ENCODE measurements around the gene WWOX. TPM values are rescaled to one million over a fixed set of nuclear protein-coding genes. Genes with fewer than 3 reads are reported as not detected.

WWOX gene
- total and polyA plus RNA-seq, 2 donors (not counting 1 experiment from before 2014, with no cell fraction given), result 10.5 to 42.3 TPM

- no peak for ATAC-seq (ENCODE audit: low read depth)
- no peaks in the 10 kb centered on the region for H3K27me3 ChIP-seq (replicated peaks in 1 of 4; ENCODE audit: control extremely low read depth in 1 of 4, control insufficient read depth in 3 of 4, insufficient read depth in 4 of 4, low read length in 3 of 4)
- no peaks in the 10 kb centered on the region for H4K20me1 ChIP-seq (ENCODE audit: control insufficient read depth, insufficient read depth, low read length, poor library complexity, severe bottlenecking)
- no peak overlapping the region for H3K4me2 ChIP-seq (replicated peaks; ENCODE audit: low read depth, low read length, poor library complexity, severe bottlenecking)
- H3K4me1 Mint-ChIP-seq, result peaks cover 6% of the 10 kb centered on the region
- no peaks in the 10 kb centered on the region for H3K79me2 ChIP-seq (ENCODE audit: control insufficient read depth, insufficient read depth, low read length)
- DNase-seq, result no peak
- TF ChIP-seq EZH2 (IDR thresholded peaks at IDR 0.05; ENCODE audit: borderline replicate concordance, insufficient read depth, low read depth, low read length, poor library complexity, severe bottlenecking) (no peak), CTCF (IDR thresholded peaks at IDR 0.05) (no peak)
- peaks cover 0 to 4% of the 10 kb centered on the region in 2 experiments for H3K36me3 ChIP-seq (replicated peaks in 1 of 2; ENCODE audit: control extremely low read depth in 1 of 2, control insufficient read depth in 1 of 2, extremely low read depth in 1 of 2, insufficient read depth in 2 of 2, low read length in 1 of 2)
- H3K9me3 Mint-ChIP-seq (ENCODE audit: insufficient read depth), result no peaks in the 10 kb centered on the region
- WGBS (ENCODE audit: insufficient coverage), result 73% methylated on average over 4 of the region's 4 CpGs
- H3K4me3 Mint-ChIP-seq, result no peak overlapping the region
- H3K4me3 ChIP-seq (ENCODE audit: control extremely low read depth in 1 of 5, extremely low read depth in 1 of 5, insufficient read depth in 1 of 5, low read depth in 2 of 5, low read length in 4 of 5), result no peak overlapping the region
- intact Hi-C loops (cut with micrococcal nuclease), result no loop called here
- POLR2A ChIA-PET, result no interaction called here
- H3K27me3 Mint-ChIP-seq, result no peaks in the 10 kb centered on the region
- no peak overlapping the region for H2AFZ ChIP-seq (ENCODE audit: insufficient read depth, low read depth, low read length, poor library complexity, severe bottlenecking)
- H3K27ac ChIP-seq (ENCODE audit: low read length in 2 of 2), result no peak overlapping the region
- H3K9ac ChIP-seq (ENCODE audit: low read length), result no peak overlapping the region
- no peak overlapping the region for H3K27ac Mint-ChIP-seq
- H3K4me1 ChIP-seq (ENCODE audit: control insufficient read depth in 2 of 2, insufficient read depth in 2 of 2, low read length in 2 of 2), result no peaks in the 10 kb centered on the region
- H3K9me3 ChIP-seq (ENCODE audit: control extremely low read depth in 1 of 3, control insufficient read depth in 2 of 3, insufficient read depth in 1 of 3, low read length in 2 of 3), result no peaks in the 10 kb centered on the region
- CTCF ChIA-PET, result no interaction called here
Measured at GRCh38 chr16:78783570-78784079, 684.2 kb downstream of the WWOX start.

- no peaks in the 10 kb centered on the region for H4K20me1 ChIP-seq (ENCODE audit: control insufficient read depth, insufficient read depth, low read length, poor library complexity, severe bottlenecking)
- H3K4me3 ChIP-seq (ENCODE audit: control extremely low read depth in 1 of 5, extremely low read depth in 1 of 5, insufficient read depth in 1 of 5, low read depth in 2 of 5, low read length in 4 of 5), result no peak overlapping the region
- ChIA-PET POLR2A (no interaction called here), CTCF (no interaction called here)
- no peak overlapping the region for H3K9ac ChIP-seq (ENCODE audit: low read length)
- DNase-seq, result no peak
- H3K9me3 ChIP-seq (ENCODE audit: control extremely low read depth in 1 of 3, control insufficient read depth in 2 of 3, insufficient read depth in 1 of 3, low read length in 2 of 3), result no peaks in the 10 kb centered on the region
- no peaks in the 10 kb centered on the region for H3K79me2 ChIP-seq (ENCODE audit: control insufficient read depth, insufficient read depth, low read length)
- Mint-ChIP-seq H3K27me3 (no peaks in the 10 kb centered on the region), H3K4me1 (peaks cover 4% of the 10 kb centered on the region), H3K27ac (no peak overlapping the region), H3K9me3 (ENCODE audit: insufficient read depth) (no peaks in the 10 kb centered on the region), H3K4me3 (no peak overlapping the region)
- 41% methylated on average over 3 of the region's 6 CpGs for WGBS (ENCODE audit: insufficient coverage)
- no peak overlapping the region for H3K27ac ChIP-seq (ENCODE audit: low read length in 2 of 2)
- H3K4me2 ChIP-seq (replicated peaks; ENCODE audit: low read depth, low read length, poor library complexity, severe bottlenecking), result no peak overlapping the region
- TF ChIP-seq EZH2 (IDR thresholded peaks at IDR 0.05; ENCODE audit: borderline replicate concordance, insufficient read depth, low read depth, low read length, poor library complexity, severe bottlenecking), result no peak
- TF ChIP-seq CTCF (IDR thresholded peaks at IDR 0.05), result no peak
- no peak overlapping the region for H2AFZ ChIP-seq (ENCODE audit: insufficient read depth, low read depth, low read length, poor library complexity, severe bottlenecking)
- intact Hi-C loops (cut with micrococcal nuclease), result no loop called here
- H3K27me3 ChIP-seq (replicated peaks in 1 of 4; ENCODE audit: control extremely low read depth in 1 of 4, control insufficient read depth in 3 of 4, insufficient read depth in 4 of 4, low read length in 3 of 4), result no peaks in the 10 kb centered on the region
- H3K36me3 ChIP-seq (replicated peaks in 1 of 2; ENCODE audit: control extremely low read depth in 1 of 2, control insufficient read depth in 1 of 2, extremely low read depth in 1 of 2, insufficient read depth in 2 of 2, low read length in 1 of 2), result peaks cover 0 to 4% of the 10 kb centered on the region in 2 experiments
- no peaks in the 10 kb centered on the region for H3K4me1 ChIP-seq (ENCODE audit: control insufficient read depth in 2 of 2, insufficient read depth in 2 of 2, low read length in 2 of 2)
- no peak for ATAC-seq (ENCODE audit: low read depth)
Measured at GRCh38 chr16:78784771-78785170, 685.3 kb downstream of the WWOX start.
